OCI-LY7 (cell line): ENCODE measurements around the gene LRRC55.

Experiments used
- EZH2phosphoT487 ChIP-seq: fragments of 200-600 bp; sonication (generic); IDR thresholded peaks from 2 replicates; pipeline ENCODE4 v1.6.1; 2018; ENCODE audit warnings: low read depth, borderline replicate concordance, mild to moderate bottlenecking, mixed run types, antibody characterized with exemption, low read length, moderate library complexity, mixed read lengths
- TF ChIP-seq, protein P1 (sequence below): fragments of 200-600 bp; sonication (generic); conservative IDR thresholded peaks from 2 replicates; pipeline ENCODE4 v1.5.1; 2014; ENCODE audit warnings: mild to moderate bottlenecking, antibody characterized with exemption, low read length, moderate library complexity, mixed read lengths

- TF ChIP-seq, protein P1, sequence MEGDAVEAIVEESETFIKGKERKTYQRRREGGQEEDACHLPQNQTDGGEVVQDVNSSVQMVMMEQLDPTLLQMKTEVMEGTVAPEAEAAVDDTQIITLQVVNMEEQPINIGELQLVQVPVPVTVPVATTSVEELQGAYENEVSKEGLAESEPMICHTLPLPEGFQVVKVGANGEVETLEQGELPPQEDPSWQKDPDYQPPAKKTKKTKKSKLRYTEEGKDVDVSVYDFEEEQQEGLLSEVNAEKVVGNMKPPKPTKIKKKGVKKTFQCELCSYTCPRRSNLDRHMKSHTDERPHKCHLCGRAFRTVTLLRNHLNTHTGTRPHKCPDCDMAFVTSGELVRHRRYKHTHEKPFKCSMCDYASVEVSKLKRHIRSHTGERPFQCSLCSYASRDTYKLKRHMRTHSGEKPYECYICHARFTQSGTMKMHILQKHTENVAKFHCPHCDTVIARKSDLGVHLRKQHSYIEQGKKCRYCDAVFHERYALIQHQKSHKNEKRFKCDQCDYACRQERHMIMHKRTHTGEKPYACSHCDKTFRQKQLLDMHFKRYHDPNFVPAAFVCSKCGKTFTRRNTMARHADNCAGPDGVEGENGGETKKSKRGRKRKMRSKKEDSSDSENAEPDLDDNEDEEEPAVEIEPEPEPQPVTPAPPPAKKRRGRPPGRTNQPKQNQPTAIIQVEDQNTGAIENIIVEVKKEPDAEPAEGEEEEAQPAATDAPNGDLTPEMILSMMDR: no peak
- no peak for TF ChIP-seq EZH2phosphoT487
These were observed 41.8 kb downstream of the LRRC55 start for GRCh38 chr11:57223601-57224000.
